GM23248 (cell line): ENCODE measurements around the gene C1orf174. TPM values are rescaled to one million over a fixed set of nuclear protein-coding genes. Genes with fewer than 3 reads are reported as not detected.

Experiments
- DNase-seq: peaks from one replicate; pipeline ENCODE4 v3.0.0-alpha.2; 2015
- H2AFZ ChIP-seq: fragments of 200-600 bp; sonication (generic); 2 replicates; pipeline ENCODE4 v1.6.1; 2016; ENCODE audit warnings: antibody characterized with exemption
- H3F3A ChIP-seq: fragments of 200-600 bp; sonication (generic); 2 replicates; pipeline ENCODE4 v1.6.1; 2016; ENCODE audit warnings: mild to moderate bottlenecking, antibody characterized with exemption, mixed run types; ENCODE audit not compliant: insufficient read depth
- H3K27ac ChIP-seq: fragments of 200-600 bp; sonication (generic); 2 replicates; pipeline ENCODE4 v1.5.1; 2016; ENCODE audit warnings: mild to moderate bottlenecking
- H3K27me3 ChIP-seq: fragments of 200-600 bp; sonication (generic); replicated peaks from 2 replicates; pipeline ENCODE4 v1.6.1; 2016; ENCODE audit warnings: mild to moderate bottlenecking; ENCODE audit not compliant: insufficient read depth
- H3K36me3 ChIP-seq: fragments of 200-600 bp; sonication (generic); 2 replicates; pipeline ENCODE4 v1.6.1; 2016; ENCODE audit warnings: low read depth, mild to moderate bottlenecking
- H3K4me1 ChIP-seq: fragments of 200-600 bp; sonication (generic); 2 replicates; pipeline ENCODE4 v1.6.1; 2016; ENCODE audit warnings: mild to moderate bottlenecking; ENCODE audit not compliant: insufficient read depth
- H3K4me2 ChIP-seq: fragments of 200-600 bp; sonication (generic); one replicate; pipeline ENCODE4 v1.6.1; 2016; ENCODE audit warnings: mild to moderate bottlenecking; ENCODE audit not compliant: unreplicated experiment
- H3K4me3 ChIP-seq: fragments of 200-600 bp; sonication (generic); 2 replicates; pipeline ENCODE4 v1.5.1; 2016; ENCODE audit warnings: mild to moderate bottlenecking
- H3K79me2 ChIP-seq: fragments of 200-600 bp; sonication (generic); 2 replicates; pipeline ENCODE4 v1.6.1; 2016; ENCODE audit warnings: mild to moderate bottlenecking; ENCODE audit not compliant: insufficient read depth
- H3K9ac ChIP-seq: fragments of 200-600 bp; sonication (generic); 2 replicates; pipeline ENCODE4 v1.6.1; 2016; ENCODE audit warnings: mild to moderate bottlenecking
- H3K9me2 ChIP-seq: fragments of 200-600 bp; sonication (generic); 2 replicates; pipeline ENCODE4 v1.6.1; 2016; ENCODE audit warnings: mixed run types, mild to moderate bottlenecking, moderate library complexity; ENCODE audit not compliant: insufficient read depth
- H3K9me3 ChIP-seq: fragments of 200-600 bp; sonication (generic); one replicate; pipeline ENCODE4 v1.6.1; 2017; ENCODE audit warnings: low read depth
- H4K20me1 ChIP-seq: fragments of 200-600 bp; sonication (generic); 2 replicates; pipeline ENCODE4 v1.6.0; 2016; ENCODE audit not compliant: insufficient read depth
- EZH2 ChIP-seq: fragments of 200-600 bp; sonication (generic); IDR thresholded peaks from 2 replicates; pipeline ENCODE4 v1.6.1; 2018; ENCODE audit warnings: antibody characterized with exemption, mild to moderate bottlenecking; ENCODE audit not compliant: insufficient read depth, poor library complexity, severe bottlenecking
- EZH2phosphoT487 ChIP-seq: fragments of 200-600 bp; sonication (generic); IDR thresholded peaks from 2 replicates; pipeline ENCODE4 v1.6.1; 2018; ENCODE audit warnings: antibody characterized with exemption, moderate library complexity, mild to moderate bottlenecking, low read depth; ENCODE audit not compliant: insufficient read depth
- WGBS, 2 experiments: methylation state at CpG; one replicate each; pipeline ENCODE4 v1.1.6; 2015 to 2017; ENCODE audit warnings: low lambda C conversion rate in 2 of 2, low coverage in 1 of 2; ENCODE audit errors: missing lambda C conversion rate in 2 of 2; 5-methylcytosine and 5-hydroxymethylcytosine counted together
- in situ Hi-C: fragments of 300-500 bp; cut with MboI; formaldehyde crosslinking; loops from 2 replicates; pipeline ENCODE4 v1.15.0; 2020
- polyA plus RNA-seq: library from polyadenylated mRNA; unstranded; fragments of >200 nt; fragmentation: Nextera tagmentation; extraction: Ambion mirVana; gene quantifications from 2 replicates; pipeline ENCODE4 v1.2.1, GENCODE V29; 2016
- total RNA-seq: library from RNA; depleted of rRNA; stranded (reverse); fragments of >200 nt; shearing (Covaris generic); gene quantifications from 2 replicates; pipeline ENCODE4 v1.2.3, GENCODE V29; 2014

Gene C1orf174
- total and polyA plus RNA-seq, 2 experiments from 2014 or later, result 33.2 to 36.9 TPM

GRCh38 chr1:3904843-3905185, 4.7 kb upstream of the C1orf174 start:
- Histone ChIP-seq H3K9me2 (no peaks in the 10 kb centered on the region), H4K20me1 (no peaks in the 10 kb centered on the region), H3K27ac (no peak overlapping the region), H2AFZ (no peak overlapping the region), H3K4me3 (no peak overlapping the region), H3K4me2 (no peak overlapping the region), H3K9me3 (no peaks in the 10 kb centered on the region), H3K36me3 (no peaks in the 10 kb centered on the region), H3K27me3 (no peaks in the 10 kb centered on the region), H3K79me2 (peaks cover 2% of the 10 kb centered on the region), H3K9ac (no peak overlapping the region), H3K4me1 (no peaks in the 10 kb centered on the region), H3F3A (no peaks in the 10 kb centered on the region)
- TF ChIP-seq EZH2phosphoT487, result no peak
- TF ChIP-seq EZH2, result no peak
- no peak for DNase-seq
- 90 to 91% methylated on average over 3 to 4 of the region's 4 CpGs for WGBS, 2 experiments
- in situ Hi-C loops, result loop anchor here (25.0 kb wide), 1 partner anchor 2007 kb away; no protein-coding TSS in a partner anchor

- in situ Hi-C loops, result loop anchor here (25.0 kb wide), 1 partner anchor 2008 kb away; no protein-coding TSS in a partner anchor
- Histone ChIP-seq H3K79me2 (peaks cover 8% of the 10 kb centered on the region), H4K20me1 (no peaks in the 10 kb centered on the region), H3K36me3 (no peaks in the 10 kb centered on the region), H3K4me1 (no peaks in the 10 kb centered on the region), H2AFZ (no peak overlapping the region), H3K9me3 (no peaks in the 10 kb centered on the region), H3K9ac (no peak overlapping the region), H3F3A (no peaks in the 10 kb centered on the region), H3K27me3 (no peaks in the 10 kb centered on the region), H3K9me2 (no peaks in the 10 kb centered on the region), H3K4me3 (no peak overlapping the region), H3K27ac (no peak overlapping the region), H3K4me2 (no peak overlapping the region)
- no peak for TF ChIP-seq EZH2phosphoT487
- no peak for TF ChIP-seq EZH2
- DNase-seq, result no peak
- WGBS, 2 experiments, result 84 to 85% methylated on average over 24 of the region's 24 CpGs
These were observed 4.2 kb upstream of the C1orf174 start for GRCh38 chr1:3904006-3904842.

- Histone ChIP-seq H3K27me3 (no peaks in the 10 kb centered on the region), H3K4me1 (no peaks in the 10 kb centered on the region), H3K27ac (no peak overlapping the region), H3F3A (no peaks in the 10 kb centered on the region), H3K4me2 (no peak overlapping the region), H3K9me2 (no peaks in the 10 kb centered on the region), H3K9me3 (no peaks in the 10 kb centered on the region), H3K9ac (no peak overlapping the region), H3K36me3 (no peaks in the 10 kb centered on the region), H3K4me3 (no peak overlapping the region), H4K20me1 (no peaks in the 10 kb centered on the region), H3K79me2 (peaks cover 16% of the 10 kb centered on the region), H2AFZ (no peak overlapping the region)
- in situ Hi-C loops, result loop anchor here (25.0 kb wide), 1 partner anchor 2009 kb away; no protein-coding TSS in a partner anchor
- no peak for DNase-seq
- TF ChIP-seq EZH2phosphoT487, result no peak
- TF ChIP-seq EZH2, result no peak
- 73 to 75% methylated on average over 16 of the region's 16 CpGs for WGBS, 2 experiments
These were observed 3.3 kb upstream of the C1orf174 start for GRCh38 chr1:3903141-3904005.

GRCh38 chr1:3902571-3903091, 2.6 kb upstream of the C1orf174 start:
- Histone ChIP-seq H3K79me2 (peaks cover 24% of the 10 kb centered on the region), H3K9ac (no peak overlapping the region), H3K4me3 (no peak overlapping the region), H3K36me3 (no peaks in the 10 kb centered on the region), H4K20me1 (no peaks in the 10 kb centered on the region), H3K9me2 (no peaks in the 10 kb centered on the region), H2AFZ (no peak overlapping the region), H3K4me1 (no peaks in the 10 kb centered on the region), H3F3A (no peaks in the 10 kb centered on the region), H3K27me3 (no peaks in the 10 kb centered on the region), H3K27ac (no peak overlapping the region), H3K4me2 (no peak overlapping the region), H3K9me3 (no peaks in the 10 kb centered on the region)
- in situ Hi-C loops, result loop anchor here (25.0 kb wide), 1 partner anchor 2010 kb away; no protein-coding TSS in a partner anchor
- 49% methylated on average over 10 of the region's 10 CpGs for WGBS, 2 experiments
- no peak for TF ChIP-seq EZH2phosphoT487
- TF ChIP-seq EZH2, result no peak
- DNase-seq, result peak; percentile 36
